ENCODE measurements around the gene NDNF. TPM values are rescaled to one million over a fixed set of nuclear protein-coding genes. Genes with fewer than 3 reads are reported as not detected.

NDNF gene
- total RNA-seq, 4 donors from 2014 or later: 2.9 to 6.7 (median 4.8) TPM

GRCh38 chr4:121018543-121018942 lies 53.8 kb downstream of the NDNF start:
- WGBS, 2 donors: 97 to 98% methylated on average over 1 of the region's 1 CpG
- intact Hi-C loops (cut with DNase I; ENCODE audit: low total_unique reads): no loop called here
- no peak for TF ChIP-seq CTCF (IDR thresholded peaks at IDR 0.05)
- no peak for TF ChIP-seq POLR2A (IDR thresholded peaks at IDR 0.05)

GRCh38 chr4:121016611-121017010 lies 55.7 kb downstream of the NDNF start:
- 84% methylated on average over 6 of the region's 6 CpGs for WGBS, 2 donors
- no peak for DNase-seq (ENCODE audit: low spot score in 2 of 2)
- no peak for TF ChIP-seq CTCF (IDR thresholded peaks at IDR 0.05)
- no peak for TF ChIP-seq POLR2A (IDR thresholded peaks at IDR 0.05)
- intact Hi-C loops (cut with DNase I; ENCODE audit: low total_unique reads): no loop called here
- H3K4me3 ChIP-seq (ENCODE audit: low read depth, poor library complexity, severe bottlenecking): no peak overlapping the region

More at GRCh38 chr4:121018543-121018942, 53.8 kb downstream of the NDNF start:
- DNase-seq (ENCODE audit: low spot score in 2 of 2): no peak
- no peak overlapping the region for H3K4me3 ChIP-seq (ENCODE audit: low read depth, poor library complexity, severe bottlenecking)

- TF ChIP-seq POLR2A (IDR thresholded peaks at IDR 0.05) (no peak), CTCF (IDR thresholded peaks at IDR 0.05) (no peak)
- intact Hi-C loops (cut with DNase I; ENCODE audit: low total_unique reads): no loop called here
- no peak overlapping the region for H3K4me3 ChIP-seq (ENCODE audit: low read depth, poor library complexity, severe bottlenecking)
- no peak for DNase-seq (ENCODE audit: low spot score in 2 of 2)
- 42 to 67% methylated on average over 1 of the region's 1 CpG for WGBS, 2 donors
These were observed 56.9 kb downstream of the NDNF start for GRCh38 chr4:121015421-121015820.

- DNase-seq (ENCODE audit: low spot score in 2 of 2): no peak
- no peak for TF ChIP-seq POLR2A (IDR thresholded peaks at IDR 0.05)
- TF ChIP-seq CTCF (IDR thresholded peaks at IDR 0.05): no peak
- H3K4me3 ChIP-seq (ENCODE audit: low read depth, poor library complexity, severe bottlenecking): no peak overlapping the region
- intact Hi-C loops (cut with DNase I; ENCODE audit: low total_unique reads): no loop called here
- WGBS, 2 donors: 91 to 97% methylated on average over 1 of the region's 1 CpG
These were observed 57.8 kb downstream of the NDNF start for GRCh38 chr4:121014544-121014943.

GRCh38 chr4:121011780-121012340 lies 60.5 kb downstream of the NDNF start:
- TF ChIP-seq POLR2A (IDR thresholded peaks at IDR 0.05) (no peak), CTCF (IDR thresholded peaks at IDR 0.05) (no peak)
- DNase-seq (ENCODE audit: low spot score in 2 of 2): no peak
- 93 to 95% methylated on average over 1 of the region's 1 CpG for WGBS, 2 donors
- intact Hi-C loops (cut with DNase I; ENCODE audit: low total_unique reads): no loop called here
- no peak overlapping the region for H3K4me3 ChIP-seq (ENCODE audit: low read depth, poor library complexity, severe bottlenecking)

- 85 to 91% methylated on average over 2 of the region's 2 CpGs for WGBS, 2 donors
- intact Hi-C loops (cut with DNase I; ENCODE audit: low total_unique reads): no loop called here
- DNase-seq (ENCODE audit: low spot score in 2 of 2): no peak
- no peak overlapping the region for H3K4me3 ChIP-seq (ENCODE audit: low read depth, poor library complexity, severe bottlenecking)
- no peak for TF ChIP-seq CTCF (IDR thresholded peaks at IDR 0.05)
- no peak for TF ChIP-seq POLR2A (IDR thresholded peaks at IDR 0.05)
These were observed 61.2 kb downstream of the NDNF start for GRCh38 chr4:121011138-121011537.

All from lower leg skin (tissue), 4 donors.